NCI-H748 (cell line): ENCODE results near the gene SCN2A.
"Not testable (repeated sequence)": the region's sequence is repeated elsewhere in the genome, so short reads cannot be mapped to it uniquely, and the experiment has no call there.

Source experiments
- DNase-seq: peaks from one replicate; lab custom pipeline; 2025; ENCODE audit not compliant: unreplicated experiment; lab: John Stamatoyannopoulos, UW

Gene SCN2A

GRCh38 chr2:165251366-165251765 is 12.2 kb downstream of the SCN2A start:
- DNase-seq = peak; percentile 87

- DNase-seq = no peak
Measured at GRCh38 chr2:165253178-165253577, 14.0 kb downstream of the SCN2A start.

- no peak for DNase-seq
Measured at GRCh38 chr2:165256618-165257017, 17.4 kb downstream of the SCN2A start.

- DNase-seq = not testable (repeated sequence)
Measured at GRCh38 chr2:165260347-165260746, 21.1 kb downstream of the SCN2A start.

- no peak for DNase-seq
Measured at GRCh38 chr2:165268754-165269153, 29.5 kb downstream of the SCN2A start.

- no peak for DNase-seq
Measured at GRCh38 chr2:165273176-165273575, 34.0 kb downstream of the SCN2A start.

- DNase-seq = no peak
Measured at GRCh38 chr2:165274698-165275097, 35.5 kb downstream of the SCN2A start.

GRCh38 chr2:165275932-165276331 is 36.7 kb downstream of the SCN2A start:
- no peak for DNase-seq

- no peak for DNase-seq
Measured at GRCh38 chr2:165277295-165277694, 38.1 kb downstream of the SCN2A start.

- no peak for DNase-seq
Measured at GRCh38 chr2:165277860-165278656, 38.8 kb downstream of the SCN2A start.

GRCh38 chr2:165280356-165280755 is 41.1 kb downstream of the SCN2A start:
- DNase-seq = no peak

GRCh38 chr2:165281387-165281786 is 42.2 kb downstream of the SCN2A start:
- no peak for DNase-seq

- no peak for DNase-seq
Measured at GRCh38 chr2:165283342-165283741, 44.1 kb downstream of the SCN2A start.

- DNase-seq = peak; percentile 27
Measured at GRCh38 chr2:165287094-165287778, 48.0 kb downstream of the SCN2A start.

- no peak for DNase-seq
Measured at GRCh38 chr2:165289069-165289468, 49.9 kb downstream of the SCN2A start.

- peak; percentile 93 for DNase-seq
Measured at GRCh38 chr2:165293440-165294420, 54.5 kb downstream of the SCN2A start.

- no peak for DNase-seq
Measured at GRCh38 chr2:165294912-165295311, 55.7 kb downstream of the SCN2A start.

GRCh38 chr2:165295643-165296042 is 56.4 kb downstream of the SCN2A start:
- no peak for DNase-seq

GRCh38 chr2:165305391-165306096 is 66.3 kb downstream of the SCN2A start:
- DNase-seq = no peak

GRCh38 chr2:165307317-165307716 is 68.1 kb downstream of the SCN2A start:
- DNase-seq = no peak

- DNase-seq = no peak
Measured at GRCh38 chr2:165311949-165312348, 72.7 kb downstream of the SCN2A start.
